GM19468 (cell line): Measurements from ENCODE around the gene NAGS.
"Not testable (repeated sequence)": the region's sequence is repeated elsewhere in the genome, so short reads cannot be mapped to it uniquely, and the experiment has no call there.

ENCODE experiments used
- ATAC-seq: cut with Tn5 transposase; IDR thresholded peaks from one replicate; pipeline ENCODE4 v1.9.1; 2021; ENCODE audit warnings: mild to moderate bottlenecking, moderate library complexity, moderate number of reproducible peaks; ENCODE audit not compliant: unreplicated experiment; ENCODE audit errors: extremely low read depth

The NAGS gene

GRCh38 chr17:44004077-44004760, at the start of gene NAGS:
Gene NAGS (plus strand): TSS chr17:44004622. CDS start chr17:44004664, 42 bp downstream.
- no peak for ATAC-seq

GRCh38 chr17:43956222-43956621, 48.2 kb upstream of the NAGS start:
- no peak for ATAC-seq

GRCh38 chr17:43958748-43959352, 45.6 kb upstream of the NAGS start:
- ATAC-seq = no peak

GRCh38 chr17:43961292-43961691, 43.1 kb upstream of the NAGS start:
- ATAC-seq = not testable (repeated sequence)

GRCh38 chr17:43961954-43962353, 42.5 kb upstream of the NAGS start:
- ATAC-seq = no peak

- no peak for ATAC-seq
These were observed 41.9 kb upstream of the NAGS start for GRCh38 chr17:43962479-43962878.

- no peak for ATAC-seq
These were observed 38.1 kb upstream of the NAGS start for GRCh38 chr17:43966276-43966675.

GRCh38 chr17:43967251-43967875, 37.1 kb upstream of the NAGS start:
- ATAC-seq = no peak

- no peak for ATAC-seq
These were observed 34.1 kb upstream of the NAGS start for GRCh38 chr17:43970366-43970765.

- not testable (repeated sequence) for ATAC-seq
These were observed 33.0 kb upstream of the NAGS start for GRCh38 chr17:43971436-43971835.

GRCh38 chr17:43972444-43973212, 31.8 kb upstream of the NAGS start:
- ATAC-seq = not testable (repeated sequence)

- ATAC-seq = no peak
These were observed 29.8 kb upstream of the NAGS start for GRCh38 chr17:43974382-43975266.

- no peak for ATAC-seq
These were observed 28.5 kb upstream of the NAGS start for GRCh38 chr17:43975898-43976297.

- no peak for ATAC-seq
These were observed 27.2 kb upstream of the NAGS start for GRCh38 chr17:43976963-43977837.

- ATAC-seq = no peak
These were observed 26.3 kb upstream of the NAGS start for GRCh38 chr17:43978078-43978477.

- ATAC-seq = no peak
These were observed 25.4 kb upstream of the NAGS start for GRCh38 chr17:43979011-43979410.

- no peak for ATAC-seq
These were observed 24.8 kb upstream of the NAGS start for GRCh38 chr17:43979671-43980070.

GRCh38 chr17:43982171-43982570, 22.3 kb upstream of the NAGS start:
- ATAC-seq = no peak

- no peak for ATAC-seq
These were observed 21.3 kb upstream of the NAGS start for GRCh38 chr17:43983196-43983514.
